ENCODE measurements around the gene TCERG1L. TPM values are rescaled to one million over a fixed set of nuclear protein-coding genes. Genes with fewer than 3 reads are reported as not detected.

The TCERG1L gene
- polyA plus RNA-seq, 1 experiment = not detected

DNA sequence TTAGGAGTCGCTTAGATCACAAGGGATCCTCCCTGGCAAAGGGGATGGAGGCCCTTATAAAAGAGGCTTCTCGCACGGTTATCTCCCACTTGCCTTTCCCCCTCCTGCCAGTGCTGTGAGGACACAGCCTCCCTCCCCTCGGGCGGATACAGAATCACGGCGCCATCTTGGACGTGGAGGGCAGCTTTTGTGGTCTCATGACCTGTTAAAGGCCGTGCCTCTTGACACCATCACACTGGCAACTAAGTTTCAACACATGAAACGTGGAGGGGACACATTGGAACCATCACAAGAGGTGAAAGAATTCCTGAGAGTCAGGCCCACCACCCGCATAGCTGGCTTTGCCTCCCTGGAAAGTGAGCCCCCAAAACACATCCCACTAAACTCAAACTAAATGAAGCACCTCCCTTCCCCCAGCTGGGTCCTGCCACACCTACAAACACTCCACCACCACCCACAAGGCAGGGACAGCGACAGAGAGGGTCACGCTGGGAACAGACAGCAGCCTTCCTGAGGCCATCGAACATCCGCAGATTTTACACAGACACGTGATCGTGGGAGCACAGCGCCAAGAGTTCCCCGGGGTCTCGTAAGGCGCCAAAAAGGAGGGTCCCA lies 110.6 kb downstream of the TCERG1L start:
- ChIA-PET CTCF (no interaction called here), POLR2A (no interaction called here)
- Histone ChIP-seq H3K27me3 (ENCODE audit: control insufficient read depth, insufficient read depth, low read length) (no peaks in the 10 kb centered on the region), H3K4me3 (ENCODE audit: low read depth, low read length) (no peak overlapping the region), H3K36me3 (ENCODE audit: control insufficient read depth, insufficient read depth, low read length) (no peaks in the 10 kb centered on the region)
- TF ChIP-seq, protein P1, sequence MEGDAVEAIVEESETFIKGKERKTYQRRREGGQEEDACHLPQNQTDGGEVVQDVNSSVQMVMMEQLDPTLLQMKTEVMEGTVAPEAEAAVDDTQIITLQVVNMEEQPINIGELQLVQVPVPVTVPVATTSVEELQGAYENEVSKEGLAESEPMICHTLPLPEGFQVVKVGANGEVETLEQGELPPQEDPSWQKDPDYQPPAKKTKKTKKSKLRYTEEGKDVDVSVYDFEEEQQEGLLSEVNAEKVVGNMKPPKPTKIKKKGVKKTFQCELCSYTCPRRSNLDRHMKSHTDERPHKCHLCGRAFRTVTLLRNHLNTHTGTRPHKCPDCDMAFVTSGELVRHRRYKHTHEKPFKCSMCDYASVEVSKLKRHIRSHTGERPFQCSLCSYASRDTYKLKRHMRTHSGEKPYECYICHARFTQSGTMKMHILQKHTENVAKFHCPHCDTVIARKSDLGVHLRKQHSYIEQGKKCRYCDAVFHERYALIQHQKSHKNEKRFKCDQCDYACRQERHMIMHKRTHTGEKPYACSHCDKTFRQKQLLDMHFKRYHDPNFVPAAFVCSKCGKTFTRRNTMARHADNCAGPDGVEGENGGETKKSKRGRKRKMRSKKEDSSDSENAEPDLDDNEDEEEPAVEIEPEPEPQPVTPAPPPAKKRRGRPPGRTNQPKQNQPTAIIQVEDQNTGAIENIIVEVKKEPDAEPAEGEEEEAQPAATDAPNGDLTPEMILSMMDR (IDR thresholded peaks at IDR 0.05; ENCODE audit: insufficient read depth, low read depth, low read length) = no peak
- DNase-seq (ENCODE audit: low read depth) = no peak

DNA sequence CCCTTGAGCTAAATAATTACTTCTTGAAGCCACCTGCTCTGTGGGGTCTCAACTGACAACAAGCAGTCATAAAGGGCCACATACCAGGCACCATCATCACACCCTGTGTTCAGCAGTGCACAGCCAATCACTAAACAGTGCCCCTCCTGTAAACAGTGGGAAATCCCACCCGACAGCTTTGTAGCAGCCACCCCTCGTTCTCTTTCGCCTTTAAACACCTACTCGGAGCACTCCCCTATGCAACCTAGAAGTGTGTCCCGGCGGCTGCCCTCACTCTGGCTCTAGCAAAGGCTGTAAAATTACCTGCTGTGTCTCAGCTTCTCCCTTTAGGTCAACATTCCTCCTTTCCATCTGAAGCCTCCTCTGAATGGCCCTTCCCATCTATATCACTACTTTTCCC lies 111.9 kb downstream of the TCERG1L start:
- Histone ChIP-seq H3K27me3 (ENCODE audit: control insufficient read depth, insufficient read depth, low read length) (no peaks in the 10 kb centered on the region), H3K36me3 (ENCODE audit: control insufficient read depth, insufficient read depth, low read length) (no peaks in the 10 kb centered on the region), H3K4me3 (ENCODE audit: low read depth, low read length) (no peak overlapping the region)
- TF ChIP-seq, protein P1 (IDR thresholded peaks at IDR 0.05; ENCODE audit: insufficient read depth, low read depth, low read length) = no peak
- DNase-seq (ENCODE audit: low read depth) = no peak
- ChIA-PET POLR2A (no interaction called here), CTCF (no interaction called here)

DNA sequence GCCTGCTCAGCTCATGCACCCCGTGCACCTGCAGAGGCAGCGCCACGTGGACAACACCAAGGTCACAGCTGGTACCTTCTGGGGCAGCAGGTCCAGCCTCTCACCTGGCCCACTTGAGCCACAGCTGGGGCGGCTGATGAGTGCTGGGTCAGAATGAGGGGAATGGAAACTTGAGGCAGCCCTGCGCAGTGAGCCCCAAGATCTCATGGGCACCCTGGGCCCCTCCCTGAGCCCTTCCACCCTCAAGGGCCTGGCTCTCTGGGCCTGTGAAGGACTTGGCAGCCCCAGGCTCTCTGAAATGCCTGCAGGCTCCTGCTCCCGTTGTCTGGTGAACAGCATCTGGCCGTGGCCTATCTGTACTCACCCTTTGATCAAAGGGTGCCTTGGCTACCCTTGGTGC lies 112.7 kb downstream of the TCERG1L start:
- Histone ChIP-seq H3K27me3 (ENCODE audit: control insufficient read depth, insufficient read depth, low read length) (no peaks in the 10 kb centered on the region), H3K36me3 (ENCODE audit: control insufficient read depth, insufficient read depth, low read length) (no peaks in the 10 kb centered on the region), H3K4me3 (ENCODE audit: low read depth, low read length) (no peak overlapping the region)
- TF ChIP-seq, protein P1 (IDR thresholded peaks at IDR 0.05; ENCODE audit: insufficient read depth, low read depth, low read length) = no peak
- no peak for DNase-seq (ENCODE audit: low read depth)
- ChIA-PET POLR2A (no interaction called here), CTCF (no interaction called here)

DNA sequence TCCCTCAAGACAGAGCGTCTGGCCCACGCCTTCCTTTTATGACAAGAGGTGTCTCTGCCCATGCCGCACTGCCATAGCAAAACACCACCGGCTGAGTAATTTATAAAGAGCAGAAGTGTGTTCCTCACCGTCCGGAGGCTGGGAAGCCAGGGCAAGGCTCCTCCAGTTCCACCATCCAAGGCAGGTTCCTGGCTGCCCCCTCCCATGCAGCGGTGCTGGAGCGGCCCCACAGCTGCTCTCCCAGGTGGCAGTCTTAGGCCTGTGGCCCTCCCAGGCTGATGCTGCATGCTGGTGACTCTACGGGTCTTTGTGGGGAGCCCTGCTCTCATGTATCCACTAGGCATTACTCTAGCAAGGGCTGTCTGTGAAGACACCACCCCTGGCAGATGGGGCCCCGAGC lies 113.1 kb downstream of the TCERG1L start:
- CTCF ChIA-PET = no interaction called here
- POLR2A ChIA-PET = no interaction called here
- Histone ChIP-seq H3K27me3 (ENCODE audit: control insufficient read depth, insufficient read depth, low read length) (no peaks in the 10 kb centered on the region), H3K4me3 (ENCODE audit: low read depth, low read length) (no peak overlapping the region), H3K36me3 (ENCODE audit: control insufficient read depth, insufficient read depth, low read length) (no peaks in the 10 kb centered on the region)
- no peak for DNase-seq (ENCODE audit: low read depth)
- TF ChIP-seq, protein P1 (IDR thresholded peaks at IDR 0.05; ENCODE audit: insufficient read depth, low read depth, low read length) = no peak

DNA sequence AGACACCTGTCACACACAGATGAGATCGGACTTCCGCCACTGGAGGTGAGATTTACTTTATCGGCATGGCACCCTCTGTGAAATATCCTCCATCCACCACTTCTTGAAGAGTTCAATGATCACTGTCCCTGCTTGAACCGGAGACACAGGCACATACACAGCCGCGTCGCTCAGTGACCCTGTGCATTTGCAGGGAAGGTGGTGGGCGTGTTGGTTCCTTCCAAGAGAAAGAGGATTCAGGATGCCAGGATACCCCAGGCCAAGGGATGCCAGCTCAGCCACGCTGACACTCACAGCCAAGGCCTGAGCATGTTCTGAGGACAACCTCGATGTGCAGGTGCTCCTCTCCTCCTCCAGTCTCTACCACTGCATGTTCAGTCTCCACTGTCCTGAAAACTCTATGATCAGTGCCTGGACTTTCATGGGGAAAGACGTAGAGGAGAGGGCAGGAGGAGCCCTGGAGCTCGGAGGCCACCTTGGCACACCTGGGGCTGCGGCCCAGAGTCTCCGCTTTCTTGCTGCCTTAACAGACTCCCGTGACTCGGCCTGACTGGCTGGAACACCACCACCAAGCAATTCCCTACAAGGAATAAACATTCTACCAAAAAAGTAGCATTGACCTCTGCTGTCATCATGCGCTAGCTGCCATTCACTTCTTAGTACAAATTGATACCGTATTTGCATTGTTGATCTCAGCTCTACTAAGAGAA lies 115.2 kb downstream of the TCERG1L start:
- H3K27me3 ChIP-seq (ENCODE audit: control insufficient read depth, insufficient read depth, low read length) = no peaks in the 10 kb centered on the region
- no peaks in the 10 kb centered on the region for H3K36me3 ChIP-seq (ENCODE audit: control insufficient read depth, insufficient read depth, low read length)
- TF ChIP-seq, protein P1 (IDR thresholded peaks at IDR 0.05; ENCODE audit: insufficient read depth, low read depth, low read length) = no peak
- POLR2A ChIA-PET = no interaction called here
- CTCF ChIA-PET = no interaction called here
- no peak overlapping the region for H3K4me3 ChIP-seq (ENCODE audit: low read depth, low read length)
- DNase-seq (ENCODE audit: low read depth) = no peak

All from BJ (cell line).